GM11168 (cell line): ENCODE results near the gene SLC43A1.

Source experiments
- in situ Hi-C: fragments of 300-500 bp; cut with MboI; formaldehyde crosslinking; loops from one replicate; pipeline ENCODE4 v1.12.0; 2022; ENCODE audit warnings: low sequenced_read_pairs; ENCODE audit not compliant: unreplicated experiment

Gene SLC43A1

GRCh38 chr11:57481915-57482781, 33.4 kb downstream of the SLC43A1 start:
- in situ Hi-C loops, result no loop called here

GRCh38 chr11:57481315-57481714, 34.2 kb downstream of the SLC43A1 start:
- in situ Hi-C loops, result no loop called here

- in situ Hi-C loops, result no loop called here
Observed at GRCh38 chr11:57480409-57481137, 34.9 kb downstream of the SLC43A1 start.

- in situ Hi-C loops, result no loop called here
Observed at GRCh38 chr11:57479911-57480310, 35.6 kb downstream of the SLC43A1 start.

GRCh38 chr11:57479021-57479663, 36.4 kb downstream of the SLC43A1 start:
- in situ Hi-C loops, result no loop called here

GRCh38 chr11:57477507-57478189, 37.9 kb downstream of the SLC43A1 start:
- in situ Hi-C loops, result no loop called here

- in situ Hi-C loops, result no loop called here
Observed at GRCh38 chr11:57476757-57477506, 38.6 kb downstream of the SLC43A1 start.

- in situ Hi-C loops, result no loop called here
Observed at GRCh38 chr11:57476047-57476756, 39.3 kb downstream of the SLC43A1 start.

- in situ Hi-C loops, result no loop called here
Observed at GRCh38 chr11:57475671-57476046, 39.8 kb downstream of the SLC43A1 start.

GRCh38 chr11:57475191-57475590, 40.3 kb downstream of the SLC43A1 start:
- in situ Hi-C loops, result no loop called here

GRCh38 chr11:57474803-57475115, 40.7 kb downstream of the SLC43A1 start:
- in situ Hi-C loops, result no loop called here

- in situ Hi-C loops, result no loop called here
Observed at GRCh38 chr11:57474017-57474802, 41.3 kb downstream of the SLC43A1 start.

GRCh38 chr11:57473285-57473841, 42.1 kb downstream of the SLC43A1 start:
- in situ Hi-C loops, result no loop called here

- in situ Hi-C loops, result no loop called here
Observed at GRCh38 chr11:57471496-57471895, 44.0 kb downstream of the SLC43A1 start.

GRCh38 chr11:57469268-57469667, 46.2 kb downstream of the SLC43A1 start:
- in situ Hi-C loops, result no loop called here

GRCh38 chr11:57468276-57468675, 47.2 kb downstream of the SLC43A1 start:
- in situ Hi-C loops, result no loop called here

GRCh38 chr11:57467508-57468157, 47.9 kb downstream of the SLC43A1 start:
- in situ Hi-C loops, result no loop called here

- in situ Hi-C loops, result no loop called here
Observed at GRCh38 chr11:57466680-57467079, 48.8 kb downstream of the SLC43A1 start.
